K562 (cell line): ENCODE data around the gene KCTD13. TPM values are rescaled to one million over a fixed set of nuclear protein-coding genes. Genes with fewer than 3 reads are reported as not detected.

Experiments used
- BHLHE40 ChIP-seq: IDR thresholded peaks from 2 replicates; pipeline ENCODE4 v1.6.1; 2011; ENCODE audit warnings: low read length, improper control_type of control experiment
- CHD2 ChIP-seq: IDR thresholded peaks from 2 replicates; pipeline ENCODE4 v1.6.1; 2011; ENCODE audit warnings: low read depth, low read length
- CXXC5 ChIP-seq: fragments of 250-450 bp; sonication (Bioruptor Pico); IDR thresholded peaks from 2 replicates; pipeline ENCODE4 v1.8.0; 2022; ENCODE audit warnings: inconsistent platforms, mild to moderate bottlenecking, moderate library complexity
- ELF1 ChIP-seq: fragments of 200-800 bp; sonication (Bioruptor generic); IDR thresholded peaks from 2 replicates; pipeline ENCODE4 v1.6.1; 2016; ENCODE audit warnings: missing genetic modification characterization, missing compliant biosample characterization
- JUND ChIP-seq, 2 experiments: IDR thresholded peaks; 2 replicates in 1 of 2; 3 replicates in 1 of 2; pipeline ENCODE4 v1.6.1; 2011; ENCODE audit warnings: borderline replicate concordance in 2 of 2, low read depth in 2 of 2, low read length in 2 of 2, improper control_type of control experiment in 1 of 2, missing biosample characterization in 1 of 2, missing genetic modification characterization in 1 of 2, missing genetic modification reagents in 1 of 2
- KDM4B ChIP-seq, 2 experiments: fragments of 450-650 bp in 1 of 2; sonication (generic) in 1 of 2; IDR thresholded peaks; 2 replicates each; pipeline ENCODE4 v1.6.1; 2016 to 2017; ENCODE audit warnings: borderline replicate concordance in 2 of 2, antibody characterized with exemption in 1 of 2, low read depth in 1 of 2, mild to moderate bottlenecking in 1 of 2
- LARP7 ChIP-seq: fragments of 450-650 bp; IDR thresholded peaks from 2 replicates; pipeline ENCODE4 v1.6.1; 2016
- NFYB ChIP-seq: IDR thresholded peaks from 2 replicates; pipeline ENCODE4 v1.6.1; 2011; ENCODE audit warnings: mild to moderate bottlenecking, moderate library complexity; ENCODE audit not compliant: insufficient read length; ENCODE audit errors: extremely low read depth
- POLR3G ChIP-seq: IDR thresholded peaks from 2 replicates; pipeline ENCODE4 v1.6.1; 2011; ENCODE audit not compliant: insufficient read length, insufficient replicate concordance; ENCODE audit errors: extremely low read depth
- SIN3B ChIP-seq: fragments of 450-650 bp; IDR thresholded peaks from 2 replicates; pipeline ENCODE4 v1.6.1; 2017; ENCODE audit warnings: low read depth, mild to moderate bottlenecking, moderate library complexity
- SREBF1 ChIP-seq: fragments of 150-350 bp; IDR thresholded peaks from 2 replicates; pipeline ENCODE4 v1.6.1; 2014; ENCODE audit warnings: antibody characterized with exemption, low read depth, low read length, borderline replicate concordance
- STAG1 ChIP-seq: sonication (generic); formaldehyde crosslinking; IDR thresholded peaks from 2 replicates; pipeline ENCODE4 v1.5.0; 2020; ENCODE audit warnings: missing genetic modification reagents, borderline replicate concordance
- TCF3 ChIP-seq: sonication (generic); formaldehyde crosslinking; IDR thresholded peaks from 2 replicates; pipeline ENCODE4 v1.4.0; 2020; ENCODE audit warnings: mild to moderate bottlenecking, missing genetic modification reagents
- TFAM ChIP-seq: fragments of 250-450 bp; sonication (Bioruptor Pico); conservative IDR thresholded peaks from 2 replicates; pipeline ENCODE4 v1.5.0; 2021; ENCODE audit warnings: mild to moderate bottlenecking, moderate library complexity
- THRAP3 ChIP-seq: fragments of 450-650 bp; IDR thresholded peaks from 2 replicates; pipeline ENCODE4 v1.6.1; 2016; ENCODE audit warnings: mild to moderate bottlenecking, inconsistent platforms, borderline replicate concordance
- XRCC5 ChIP-seq: fragments of 200-400 bp; formaldehyde crosslinking; IDR thresholded peaks from 2 replicates; pipeline ENCODE4 v1.6.1; 2017; ENCODE audit warnings: low read depth, mild to moderate bottlenecking, low read length
- ZBTB7A ChIP-seq: IDR thresholded peaks from 2 replicates; pipeline ENCODE4 v1.6.1; 2011; ENCODE audit warnings: low read depth, mild to moderate bottlenecking, low read length, moderate library complexity, borderline replicate concordance; ENCODE audit not compliant: control insufficient read depth
- ZNF121 ChIP-seq: sonication (generic); formaldehyde crosslinking; conservative IDR thresholded peaks from 2 replicates; pipeline ENCODE4 v1.8.0; 2022; ENCODE audit warnings: missing genetic modification reagents
- ZNF146 ChIP-seq: IDR thresholded peaks from one replicate; pipeline ENCODE4 v1.6.1; 2018; ENCODE audit warnings: missing compliant biosample characterization; ENCODE audit not compliant: unreplicated experiment
- ZNF23 ChIP-seq: fragments of 250-450 bp; sonication (Bioruptor Pico); IDR thresholded peaks from 2 replicates; pipeline ENCODE4 v1.4.0; 2020; ENCODE audit warnings: mild to moderate bottlenecking
- ZNF511 ChIP-seq: sonication (generic); formaldehyde crosslinking; IDR thresholded peaks from 2 replicates; pipeline ENCODE4 v1.8.0; 2022; ENCODE audit warnings: mild to moderate bottlenecking, missing genetic modification reagents
- polyA plus RNA-seq, 8 experiments: library from polyadenylated mRNA; depleted of rRNA in 4 of 8; stranded (reverse) in 5 of 8; unstranded in 3 of 8; fragments of >200 nt; fragmentation: Nextera tagmentation in 2 of 8; fragmentation: Illumina TruSeq in 1 of 8; extraction: Ambion mirVana in 2 of 8; extraction: Trizol in 1 of 8; gene quantifications; 2 replicates each; pipeline versions ENCODE4 v1.2.1 to v1.2.3, GENCODE V29; 2011 to 2014; ENCODE audit warnings: inconsistent platforms in 1 of 8, missing spikeins in 1 of 8
- total RNA-seq, 7 experiments: library from RNA; depleted of rRNA in 6 of 7; stranded (reverse); fragments of >200 nt in 6 of 7; fragmentation: Illumina TruSeq in 2 of 7; extraction: Trizol in 2 of 7; gene quantifications; 2 replicates each; pipeline versions ENCODE4 v1.2.1 to v1.2.3, GENCODE V29; 2011 to 2021; ENCODE audit warnings: low replicate concordance in 1 of 7
- TF ChIP-seq, protein P1 (sequence below), 2 experiments: fragments of 450-650 bp in 1 of 2; IDR thresholded peaks; 2 replicates each; pipeline ENCODE4 v1.6.1; 2011 to 2017; ENCODE audit warnings: low read depth in 2 of 2, antibody characterized with exemption in 1 of 2, borderline replicate concordance in 1 of 2, low read length in 1 of 2, mild to moderate bottlenecking in 1 of 2, mixed read lengths in 1 of 2; ENCODE audit not compliant: control insufficient read depth in 1 of 2

Gene KCTD13
- total and polyA plus RNA-seq, 9 of the 15 experiments (the other 6 are each of a cell fraction or from before 2014, with no cell fraction given), result 1.0 to 20.6 (median 9.8) TPM

DNA sequence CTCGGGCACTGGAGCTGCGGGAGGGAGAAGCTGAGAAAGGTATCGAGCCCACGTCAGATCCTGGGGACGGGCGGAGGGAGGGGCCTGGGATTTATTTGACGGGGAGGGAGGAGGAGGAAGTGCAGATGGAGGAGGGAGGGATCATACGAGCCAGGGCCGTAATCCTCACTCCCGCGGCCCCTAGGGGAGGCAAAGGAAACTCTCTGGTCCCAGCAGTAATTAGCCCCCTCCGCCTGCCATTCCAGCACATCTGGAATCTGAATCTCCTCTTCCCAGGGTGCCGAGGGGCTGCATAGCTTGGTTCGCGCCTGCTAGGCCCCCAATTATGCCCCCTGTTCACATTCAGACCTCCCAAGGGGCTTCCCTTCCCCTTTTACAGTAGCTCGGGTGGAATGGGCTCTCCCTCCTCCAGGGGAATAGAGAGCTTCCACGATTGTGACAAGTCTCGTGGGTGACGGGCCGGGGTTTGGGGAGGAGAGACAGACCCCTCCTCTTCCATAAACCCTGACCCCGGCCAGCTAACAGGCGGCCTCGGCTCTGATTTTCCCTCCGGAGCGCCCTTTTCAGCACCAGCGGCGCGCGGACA lies 26.4 kb downstream of the KCTD13 start, which contains the start of gene SEZ6L2 (continued):
- TF ChIP-seq CXXC5 (CRISPR knock-in tag), result no peak; the same call in 1 of the 2 replicates
- no peak for TF ChIP-seq THRAP3
- TF ChIP-seq KDM4B (IDR thresholded peaks at IDR 0.05; ENCODE audit: borderline replicate concordance in 2 of 2, low read depth in 1 of 2), result no peak
- peak; percentile 71 for TF ChIP-seq ZBTB7A
- TF ChIP-seq XRCC5, result 0 out of 2 replicates have a peak, but pooled peaks have one; percentile 33
- TF ChIP-seq ZNF146 (CRISPR knock-in tag), result no peak
- TF ChIP-seq CHD2, result no peak
- no peak for TF ChIP-seq POLR3G
- no peak for TF ChIP-seq ZNF23 (CRISPR knock-in tag)
- no peak for TF ChIP-seq ZNF121 (CRISPR knock-in tag)
- TF ChIP-seq SREBF1, result no peak
- peak; percentile 95 for TF ChIP-seq ZNF511 (CRISPR knock-in tag)
- peak; percentile 13; the same call in 1 of the 2 replicates for TF ChIP-seq STAG1 (CRISPR knock-in tag)
- TF ChIP-seq TFAM (CRISPR knock-in tag), result no peak
- TF ChIP-seq, protein P1, sequence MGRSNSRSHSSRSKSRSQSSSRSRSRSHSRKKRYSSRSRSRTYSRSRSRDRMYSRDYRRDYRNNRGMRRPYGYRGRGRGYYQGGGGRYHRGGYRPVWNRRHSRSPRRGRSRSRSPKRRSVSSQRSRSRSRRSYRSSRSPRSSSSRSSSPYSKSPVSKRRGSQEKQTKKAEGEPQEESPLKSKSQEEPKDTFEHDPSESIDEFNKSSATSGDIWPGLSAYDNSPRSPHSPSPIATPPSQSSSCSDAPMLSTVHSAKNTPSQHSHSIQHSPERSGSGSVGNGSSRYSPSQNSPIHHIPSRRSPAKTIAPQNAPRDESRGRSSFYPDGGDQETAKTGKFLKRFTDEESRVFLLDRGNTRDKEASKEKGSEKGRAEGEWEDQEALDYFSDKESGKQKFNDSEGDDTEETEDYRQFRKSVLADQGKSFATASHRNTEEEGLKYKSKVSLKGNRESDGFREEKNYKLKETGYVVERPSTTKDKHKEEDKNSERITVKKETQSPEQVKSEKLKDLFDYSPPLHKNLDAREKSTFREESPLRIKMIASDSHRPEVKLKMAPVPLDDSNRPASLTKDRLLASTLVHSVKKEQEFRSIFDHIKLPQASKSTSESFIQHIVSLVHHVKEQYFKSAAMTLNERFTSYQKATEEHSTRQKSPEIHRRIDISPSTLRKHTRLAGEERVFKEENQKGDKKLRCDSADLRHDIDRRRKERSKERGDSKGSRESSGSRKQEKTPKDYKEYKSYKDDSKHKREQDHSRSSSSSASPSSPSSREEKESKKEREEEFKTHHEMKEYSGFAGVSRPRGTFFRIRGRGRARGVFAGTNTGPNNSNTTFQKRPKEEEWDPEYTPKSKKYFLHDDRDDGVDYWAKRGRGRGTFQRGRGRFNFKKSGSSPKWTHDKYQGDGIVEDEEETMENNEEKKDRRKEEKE (IDR thresholded peaks at IDR 0.05; ENCODE audit: borderline replicate concordance in 1 of 2, control insufficient read depth in 1 of 2, low read depth in 2 of 2, low read length in 1 of 2), result no peak
- no peak for TF ChIP-seq ELF1
- no peak for TF ChIP-seq LARP7
- no peak for TF ChIP-seq SIN3B
- TF ChIP-seq BHLHE40, result no peak
- TF ChIP-seq NFYB, result no peak
- TF ChIP-seq JUND (IDR thresholded peaks at IDR 0.05; ENCODE audit: borderline replicate concordance, low read depth, low read length), result no peak
- no peak for TF ChIP-seq JUND (tag; IDR thresholded peaks at IDR 0.05; ENCODE audit: borderline replicate concordance, low read depth, low read length)
- no peak for TF ChIP-seq TCF3 (CRISPR knock-in tag)
